IMR-90 (cell line): ENCODE data around the gene TJP3. TPM values are rescaled to one million over a fixed set of nuclear protein-coding genes. Genes with fewer than 3 reads are reported as not detected.

ENCODE experiments used
- ATAC-seq: fragments of 200-7000 bp; cut with Tn5 transposase; 2 replicates; pipeline ENCODE4 v1.9.1; 2020; ENCODE audit warnings: low read depth, mild to moderate bottlenecking, moderate library complexity
- BruUV-seq: library from RNA; stranded (reverse); fragments of 400-500 nt; replicated peaks from 2 replicates; lab custom pipeline; 2021; lab: Mats Ljungman, UMichigan
- CTCF ChIA-PET: fragments of 300-600 bp; formaldehyde crosslinking; extraction: SDS; loops from one replicate; lab custom pipeline; 2021; ENCODE audit warnings: antibody characterized with exemption; lab: Yijun Ruan, JAX
- POLR2A ChIA-PET: fragments of 300-600 bp; sonication (Branson Sonifier 250); formaldehyde crosslinking; loops from one replicate; lab custom pipeline; 2022; ENCODE audit warnings: antibody characterized with exemption; ENCODE audit not compliant: unreplicated experiment; lab: Charles Lee
- DNase-seq: peaks from one replicate; pipeline ENCODE4 v3.0.0; 2013
- H2AFZ ChIP-seq: replicated peaks from 2 replicates; pipeline ENCODE3; 2013; ENCODE audit warnings: low read length, mild to moderate bottlenecking; ENCODE audit not compliant: poor library complexity
- H2AK5ac ChIP-seq: 2 replicates; pipeline ENCODE4 v1.6.1; 2013; ENCODE audit warnings: low read depth, low read length, inconsistent platforms
- H2AK9ac ChIP-seq: replicated peaks from 2 replicates; pipeline ENCODE3; 2013; ENCODE audit warnings: mild to moderate bottlenecking, low read depth, low read length, moderate library complexity; ENCODE audit not compliant: poor library complexity
- H2BK120ac ChIP-seq: 2 replicates; pipeline ENCODE4 v1.6.1; 2013; ENCODE audit warnings: low read depth, low read length, inconsistent platforms
- H2BK15ac ChIP-seq: 3 replicates; pipeline ENCODE4 v1.6.1; 2013; ENCODE audit warnings: low read depth, low read length, inconsistent platforms
- H2BK20ac ChIP-seq: 2 replicates; pipeline ENCODE4 v1.6.1; 2013; ENCODE audit warnings: low read depth, mild to moderate bottlenecking, inconsistent platforms, low read length, moderate library complexity
- H2BK5ac ChIP-seq: 2 replicates; pipeline ENCODE4 v1.6.1; 2013; ENCODE audit warnings: mild to moderate bottlenecking, low read depth, low read length, inconsistent platforms; ENCODE audit not compliant: poor library complexity, severe bottlenecking
- H3K14ac ChIP-seq: replicated peaks from 2 replicates; pipeline ENCODE4 v1.6.1; 2013; ENCODE audit warnings: low read depth, low read length, inconsistent platforms
- H3K18ac ChIP-seq: 2 replicates; pipeline ENCODE4 v1.6.1; 2013; ENCODE audit warnings: low read depth, low read length, control low read depth
- H3K23ac ChIP-seq: 2 replicates; pipeline ENCODE4 v1.6.1; 2013; ENCODE audit warnings: low read depth, low read length, inconsistent platforms
- H3K27ac ChIP-seq: 2 replicates; pipeline ENCODE4 v1.5.1; 2013; ENCODE audit warnings: mild to moderate bottlenecking, control low read depth, low read length; ENCODE audit not compliant: insufficient read depth
- H3K27me3 ChIP-seq: 2 replicates; pipeline ENCODE4 v1.6.1; 2013; ENCODE audit warnings: low read length; ENCODE audit not compliant: control insufficient read depth, insufficient read depth
- H3K36me3 ChIP-seq: 2 replicates; pipeline ENCODE4 v1.6.1; 2013; ENCODE audit warnings: low read length, mixed read lengths; ENCODE audit not compliant: control insufficient read depth, insufficient read depth
- H3K4ac ChIP-seq: 2 replicates; pipeline ENCODE4 v1.6.1; 2013; ENCODE audit warnings: low read depth, low read length, inconsistent platforms
- H3K4me1 ChIP-seq: 2 replicates; pipeline ENCODE4 v1.6.1; 2013; ENCODE audit warnings: low read length, mixed read lengths; ENCODE audit not compliant: control insufficient read depth, insufficient read depth
- H3K4me2 ChIP-seq: 2 replicates; pipeline ENCODE4 v1.6.1; 2013; ENCODE audit warnings: low read depth, mild to moderate bottlenecking, control low read depth, low read length, moderate library complexity
- H3K4me3 ChIP-seq: 2 replicates; pipeline ENCODE4 v1.5.1; 2013; ENCODE audit warnings: low read depth, mild to moderate bottlenecking, control low read depth, low read length, moderate library complexity; ENCODE audit not compliant: insufficient read depth
- H3K56ac ChIP-seq: 2 replicates; pipeline ENCODE4 v1.6.1; 2013; ENCODE audit warnings: low read length, inconsistent platforms; ENCODE audit not compliant: insufficient read depth; ENCODE audit errors: extremely low read depth
- H3K79me1 ChIP-seq, 2 experiments: 2 replicates each; pipeline ENCODE4 v1.6.1; 2013; ENCODE audit warnings: low read length in 2 of 2, inconsistent platforms in 1 of 2, low read depth in 1 of 2
- H3K9ac ChIP-seq: 2 replicates; pipeline ENCODE4 v1.6.1; 2013; ENCODE audit warnings: low read depth, low read length, control low read depth
- H3K9me1 ChIP-seq: 2 replicates; pipeline ENCODE4 v1.6.1; 2013; ENCODE audit warnings: low read length, inconsistent platforms; ENCODE audit not compliant: insufficient read depth
- H3K9me3 ChIP-seq: 2 replicates; pipeline ENCODE4 v1.6.1; 2013; ENCODE audit warnings: low read length; ENCODE audit not compliant: control insufficient read depth, insufficient read depth
- H4K20me1 ChIP-seq: 2 replicates; pipeline ENCODE4 v1.6.1; 2013; ENCODE audit warnings: low read length, inconsistent platforms; ENCODE audit not compliant: insufficient read depth
- H4K5ac ChIP-seq: 2 replicates; pipeline ENCODE4 v1.6.1; 2013; ENCODE audit warnings: mild to moderate bottlenecking, low read depth, low read length, control low read depth
- H4K8ac ChIP-seq, 2 experiments: 2 replicates each; pipeline ENCODE4 v1.6.1; 2013; ENCODE audit warnings: low read depth in 2 of 2, low read length in 2 of 2, control low read depth in 1 of 2, inconsistent platforms in 1 of 2
- H4K91ac ChIP-seq: 2 replicates; pipeline ENCODE4 v1.6.1; 2013; ENCODE audit warnings: low read depth, low read length, inconsistent platforms; ENCODE audit not compliant: insufficient read depth
- BHLHE40 ChIP-seq: fragments of 150-350 bp; IDR thresholded peaks from 2 replicates; pipeline ENCODE4 v1.6.1; 2016; ENCODE audit warnings: mild to moderate bottlenecking, low read depth, low read length
- CEBPB ChIP-seq: IDR thresholded peaks from 2 replicates; pipeline ENCODE4 v1.6.1; 2012; ENCODE audit warnings: low read depth, low read length, improper control_type of control experiment
- CHD1 ChIP-seq: IDR thresholded peaks from 2 replicates; pipeline ENCODE4 v1.6.1; 2012; ENCODE audit warnings: low read depth, low read length, improper control_type of control experiment
- CTCF ChIP-seq: conservative IDR thresholded peaks from 2 replicates; pipeline ENCODE4 v1.5.1; 2012; ENCODE audit warnings: mild to moderate bottlenecking, low read depth, low read length, improper control_type of control experiment
- ELK1 ChIP-seq: fragments of 150-350 bp; IDR thresholded peaks from 2 replicates; pipeline ENCODE4 v1.6.1; 2016; ENCODE audit warnings: low read depth, mild to moderate bottlenecking, low read length, moderate library complexity, borderline replicate concordance
- FOS ChIP-seq: fragments of 150-350 bp; IDR thresholded peaks from 2 replicates; pipeline ENCODE4 v1.6.1; 2016; ENCODE audit warnings: low read depth, low read length
- MAFK ChIP-seq: IDR thresholded peaks from 2 replicates; pipeline ENCODE4 v1.6.1; 2012; ENCODE audit warnings: low read depth, low read length, improper control_type of control experiment
- MAZ ChIP-seq: IDR thresholded peaks from 2 replicates; pipeline ENCODE4 v1.6.1; 2012; ENCODE audit warnings: low read depth, mild to moderate bottlenecking, low read length, improper control_type of control experiment, moderate library complexity, borderline replicate concordance
- MXI1 ChIP-seq: IDR thresholded peaks from 2 replicates; pipeline ENCODE4 v1.6.1; 2012; ENCODE audit warnings: low read depth, mild to moderate bottlenecking, low read length, moderate library complexity, borderline replicate concordance
- NFE2L2 ChIP-seq: fragments of 150-350 bp; IDR thresholded peaks from 2 replicates; pipeline ENCODE4 v1.6.1; 2016; ENCODE audit warnings: low read depth, mild to moderate bottlenecking, low read length
- POLR2A ChIP-seq: IDR thresholded peaks from 2 replicates; pipeline ENCODE4 v1.6.1; 2012; ENCODE audit warnings: mild to moderate bottlenecking, low read depth, low read length
- RAD21 ChIP-seq: IDR thresholded peaks from 2 replicates; pipeline ENCODE4 v1.6.1; 2012; ENCODE audit warnings: low read length, improper control_type of control experiment
- RCOR1 ChIP-seq: IDR thresholded peaks from 2 replicates; pipeline ENCODE4 v1.6.1; 2012; ENCODE audit warnings: mild to moderate bottlenecking, low read length, improper control_type of control experiment; ENCODE audit not compliant: insufficient replicate concordance
- RFX5 ChIP-seq: IDR thresholded peaks from 2 replicates; pipeline ENCODE4 v1.8.0; 2012; ENCODE audit warnings: low read depth, mild to moderate bottlenecking, low read length, moderate library complexity
- SMC3 ChIP-seq: fragments of 150-350 bp; IDR thresholded peaks from 2 replicates; pipeline ENCODE4 v1.6.1; 2016; ENCODE audit warnings: low read depth, mild to moderate bottlenecking, antibody characterized with exemption, low read length, moderate library complexity
- USF2 ChIP-seq: fragments of 150-350 bp; IDR thresholded peaks from 2 replicates; pipeline ENCODE4 v1.6.1; 2017; ENCODE audit warnings: mild to moderate bottlenecking, antibody characterized with exemption, low read length, low read depth
- WGBS, 2 experiments: methylation state at CpG; one replicate each; pipeline versions ENCODE4 v1.1.5 to v1.1.7; 2013; ENCODE audit warnings: missing lambda C conversion rate in 2 of 2; ENCODE audit not compliant: insufficient read length in 1 of 2; ENCODE audit errors: extremely low coverage in 2 of 2; 5-methylcytosine and 5-hydroxymethylcytosine counted together
- dilution Hi-C: fragments of 300-500 bp; cut with HindIII; formaldehyde crosslinking; loops from one replicate; pipeline ENCODE4 v1.14.3; 2018; ENCODE audit warnings: low sequenced_read_pairs; ENCODE audit not compliant: unreplicated experiment
- in situ Hi-C: fragments of 300-500 bp; cut with MboI; formaldehyde crosslinking; loops from 3 replicates; pipeline ENCODE4 v1.14.3; 2019; ENCODE audit warnings: low sequenced_read_pairs, inconsistent platforms, mixed read lengths
- intact Hi-C: fragments of 100-400 bp; cut with micrococcal nuclease; formaldehyde crosslinking; loops from 2 replicates; pipeline ENCODE4 v1.10.0; 2022
- polyA plus RNA-seq, 3 experiments: library from polyadenylated mRNA; depleted of rRNA; stranded (reverse); fragments of >200 nt; gene quantifications; 2 replicates each; pipeline ENCODE4 v1.2.3, GENCODE V29; 2012; ENCODE audit warnings: low replicate concordance in 1 of 3
- total RNA-seq: library from RNA; depleted of rRNA; stranded (reverse); fragments of >200 nt; gene quantifications from 2 replicates; pipeline ENCODE4 v1.2.3, GENCODE V29; 2012

Gene TJP3
- total and polyA plus RNA-seq, 2 of the 4 experiments (the other 2 are of a cell fraction): not detected

DNA sequence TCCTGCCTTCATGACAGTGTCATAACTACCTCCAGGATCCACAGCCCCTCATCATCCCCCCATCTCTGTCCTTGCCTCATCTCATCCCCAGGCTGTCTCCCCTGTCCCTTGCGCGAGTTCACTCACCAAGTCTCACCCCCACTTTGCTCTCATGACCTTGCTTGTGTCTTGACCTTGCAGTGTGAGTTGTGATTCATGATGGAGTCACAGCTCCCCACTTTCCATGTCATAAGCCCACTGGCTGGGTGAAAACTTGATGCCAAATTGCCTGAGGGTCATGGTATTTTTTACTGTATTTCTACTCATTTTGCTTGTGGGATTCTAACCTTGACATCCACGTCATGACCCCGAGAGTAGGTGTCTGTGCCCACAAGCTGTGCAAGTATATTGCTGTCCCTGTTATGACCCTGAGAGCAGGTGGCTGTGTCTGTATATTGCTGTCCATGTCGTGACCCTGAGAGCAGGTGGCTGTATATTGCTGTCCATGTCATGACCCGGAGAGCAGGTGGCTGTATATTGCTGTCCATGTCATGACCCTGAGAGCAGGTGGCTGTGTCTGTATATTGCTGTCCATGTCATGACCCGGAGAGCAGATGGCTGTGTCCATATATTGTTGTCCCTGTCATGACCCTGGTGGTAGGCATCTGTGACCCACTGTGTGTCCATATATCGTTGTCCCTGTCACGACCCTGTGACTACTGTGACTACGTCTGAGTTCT, 29.5 kb downstream of the TJP3 start:
- dilution Hi-C loops: no loop called here

More for the DNA sequence above, 29.5 kb downstream of the TJP3 start:
- H2BK15ac ChIP-seq: no peak overlapping the region
- H3K27ac ChIP-seq: no peak overlapping the region
- H4K20me1 ChIP-seq: no peaks in the 10 kb centered on the region
- H3K9me3 ChIP-seq: no peaks in the 10 kb centered on the region
- WGBS, 2 experiments: 64% methylated on average over 8 of the region's 10 CpGs; no CpG with 5 or more reads in 1 of the 2 experiments
- no peak overlapping the region for H3K23ac ChIP-seq
- no peaks in the 10 kb centered on the region for H3K79me1 ChIP-seq
- no peak overlapping the region for H3K4me2 ChIP-seq
- no peak for DNase-seq
- CTCF ChIA-PET: no interaction called here
- H3K56ac ChIP-seq: no peak overlapping the region
- H3K9ac ChIP-seq: no peak overlapping the region
- H3K4me1 ChIP-seq: no peaks in the 10 kb centered on the region
- no peak overlapping the region for H2AK9ac ChIP-seq
- ATAC-seq: no peak
- BruUV-seq: no TSS peak
- in situ Hi-C loops (no loop called here), intact Hi-C loops (no loop called here)
- no peak overlapping the region for H4K8ac ChIP-seq
- no peak overlapping the region for H2BK20ac ChIP-seq
- POLR2A ChIA-PET: interaction anchor here (1.0 kb wide), 1 partner anchor 25 kb away, joined by 4 read pairs; the partner anchor contains the start of gene MRPL54
- no peak overlapping the region for H2BK120ac ChIP-seq
- no peak overlapping the region for H2BK5ac ChIP-seq
- no peak overlapping the region for H3K4ac ChIP-seq
- H4K5ac ChIP-seq: no peak overlapping the region
- H3K14ac ChIP-seq: no peak overlapping the region
- H3K4me3 ChIP-seq: no peak overlapping the region
- peaks cover 8% of the 10 kb centered on the region; the same call in 1 of the 2 replicates for H3K9me1 ChIP-seq
- peaks cover 11% of the 10 kb centered on the region for H3K27me3 ChIP-seq
- no peak overlapping the region for H2AK5ac ChIP-seq
- no peaks in the 10 kb centered on the region for H3K36me3 ChIP-seq
- H4K91ac ChIP-seq: no peak overlapping the region
- no peak overlapping the region for H2AFZ ChIP-seq
- H3K18ac ChIP-seq: no peak overlapping the region
- TF ChIP-seq MAFK (no peak), CTCF (no peak), FOS (no peak), CHD1 (no peak), SMC3 (no peak), RCOR1 (no peak), MAZ (no peak), RFX5 (no peak), BHLHE40 (no peak), POLR2A (no peak), NFE2L2 (no peak), MXI1 (no peak), ELK1 (no peak), CEBPB (no peak), RAD21 (no peak), USF2 (no peak)
